ENCODE measurements around the gene CERS1. TPM values are rescaled to one million over a fixed set of nuclear protein-coding genes. Genes with fewer than 3 reads are reported as not detected.

The CERS1 gene
- polyA plus RNA-seq, 2 of the 4 experiments (the other 2 are of a cell fraction) = 1.7 to 3.4 TPM

- POLR2A ChIA-PET = no interaction called here
Measured at GRCh38 chr19:18929311-18929710, 33.4 kb upstream of the CERS1 start.

GRCh38 chr19:18928018-18928805 lies 32.3 kb upstream of the CERS1 start:
- no peak overlapping the region for H3K4me2 ChIP-seq
- H3K27ac ChIP-seq = no peak overlapping the region
- H3K9me3 ChIP-seq = no peaks in the 10 kb centered on the region
- no peak for ATAC-seq
- POLR2A ChIA-PET = no interaction called here
- no peak for DNase-seq (ENCODE audit: low read depth in 1 of 2, low spot score in 1 of 2)
- no peak overlapping the region for H3K4me3 ChIP-seq
- no peak for TF ChIP-seq POLR2AphosphoS2 (conservative IDR thresholded peaks at IDR 0.05; ENCODE audit: low read length)
- TF ChIP-seq MAZ (IDR thresholded peaks at IDR 0.05; ENCODE audit: borderline replicate concordance, low read depth, low read length) = no peak
- TF ChIP-seq HOXA7 (CRISPR knock-in tag; IDR thresholded peaks at IDR 0.05) = no peak
- no peak for FAIRE-seq
- WGBS (ENCODE audit: missing lambda C conversion rate) = 87% methylated on average over 15 of the region's 26 CpGs
- CTCF ChIA-PET = interaction anchor here (1.9 to 2.1 kb wide), 2 partner anchors 12 to 59 kb away, joined by 7 to 14 read pairs; no protein-coding TSS in a partner anchor
- H3K4me1 ChIP-seq = no peaks in the 10 kb centered on the region

More at GRCh38 chr19:18929311-18929710, 33.4 kb upstream of the CERS1 start:
- Histone ChIP-seq H3K4me2 (no peak overlapping the region), H3K27ac (no peak overlapping the region), H3K9me3 (no peaks in the 10 kb centered on the region), H3K4me3 (no peak overlapping the region), H3K4me1 (no peaks in the 10 kb centered on the region)
- FAIRE-seq = no peak
- CTCF ChIA-PET = interaction anchor here (0.8 to 1.9 kb wide), 4 partner anchors 13 to 58 kb away, joined by 3 to 14 read pairs (median 4); no protein-coding TSS in a partner anchor
- 89% methylated on average over 16 of the region's 25 CpGs for WGBS (ENCODE audit: missing lambda C conversion rate)
- no peak for ATAC-seq
- TF ChIP-seq, protein P1, sequence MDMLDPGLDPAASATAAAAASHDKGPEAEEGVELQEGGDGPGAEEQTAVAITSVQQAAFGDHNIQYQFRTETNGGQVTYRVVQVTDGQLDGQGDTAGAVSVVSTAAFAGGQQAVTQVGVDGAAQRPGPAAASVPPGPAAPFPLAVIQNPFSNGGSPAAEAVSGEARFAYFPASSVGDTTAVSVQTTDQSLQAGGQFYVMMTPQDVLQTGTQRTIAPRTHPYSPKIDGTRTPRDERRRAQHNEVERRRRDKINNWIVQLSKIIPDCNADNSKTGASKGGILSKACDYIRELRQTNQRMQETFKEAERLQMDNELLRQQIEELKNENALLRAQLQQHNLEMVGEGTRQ (IDR thresholded peaks at IDR 0.05) = no peak
- no peak for TF ChIP-seq CHD2 (IDR thresholded peaks at IDR 0.05; ENCODE audit: low read length, partially characterized antibody)
- TF ChIP-seq FOSB (CRISPR knock-in tag; IDR thresholded peaks at IDR 0.05) = no peak
- TF ChIP-seq POLR2A (IDR thresholded peaks at IDR 0.05; ENCODE audit: low read length) = no peak
- no peak for TF ChIP-seq FOXS1 (CRISPR knock-in tag; IDR thresholded peaks at IDR 0.05)
- TF ChIP-seq ZSCAN20 (CRISPR knock-in tag; IDR thresholded peaks at IDR 0.05) = no peak
- TF ChIP-seq HEYL (CRISPR knock-in tag; IDR thresholded peaks at IDR 0.05) = no peak
- no peak for TF ChIP-seq RFX5 (IDR thresholded peaks at IDR 0.05)
- no peak for TF ChIP-seq HOXB5 (CRISPR knock-in tag; IDR thresholded peaks at IDR 0.05)
- TF ChIP-seq NFE2L2 (conservative IDR thresholded peaks at IDR 0.05; ENCODE audit: low read length) = no peak
- no peak for TF ChIP-seq CHD4 (IDR thresholded peaks at IDR 0.05; ENCODE audit: borderline replicate concordance)
- DNase-seq (ENCODE audit: low read depth in 1 of 2, low spot score in 1 of 2) = no peak

- no peak for FAIRE-seq
- Histone ChIP-seq H3K9me3 (no peaks in the 10 kb centered on the region), H3K27ac (no peak overlapping the region), H3K4me2 (no peak overlapping the region), H3K4me3 (no peak overlapping the region), H3K4me1 (peaks cover 4% of the 10 kb centered on the region; the same call in 1 of the 3 replicates)
- TF ChIP-seq ZC3H11A (IDR thresholded peaks at IDR 0.05) (no peak), HMGXB4 (CRISPR knock-in tag; IDR thresholded peaks at IDR 0.05; ENCODE audit: borderline replicate concordance) (no peak), POLR2A (IDR thresholded peaks at IDR 0.05; ENCODE audit: low read length) (no peak), MAZ (IDR thresholded peaks at IDR 0.05; ENCODE audit: borderline replicate concordance, low read depth, low read length) (no peak), PBX3 (IDR thresholded peaks at IDR 0.05) (no peak), ZFP36 (IDR thresholded peaks at IDR 0.05; ENCODE audit: borderline replicate concordance, partially characterized antibody) (no peak), PHF8 (IDR thresholded peaks at IDR 0.05; ENCODE audit: borderline replicate concordance, low read depth) (no peak)
- ChIA-PET POLR2A (no interaction called here), CTCF (no interaction called here)
- no peak for DNase-seq (ENCODE audit: low read depth in 1 of 2, low spot score in 1 of 2)
- 94% methylated on average over 5 of the region's 15 CpGs for WGBS (ENCODE audit: missing lambda C conversion rate)
- no peak for ATAC-seq
Measured at GRCh38 chr19:18924684-18925213, 28.8 kb upstream of the CERS1 start.
